HG03095 (cell line): ENCODE data around the gene CFP.

ENCODE experiments used
- ATAC-seq: cut with Tn5 transposase; IDR thresholded peaks from one replicate; pipeline ENCODE4 v1.9.1; 2021; ENCODE audit warnings: moderate library complexity; ENCODE audit not compliant: unreplicated experiment

CFP gene

DNA sequence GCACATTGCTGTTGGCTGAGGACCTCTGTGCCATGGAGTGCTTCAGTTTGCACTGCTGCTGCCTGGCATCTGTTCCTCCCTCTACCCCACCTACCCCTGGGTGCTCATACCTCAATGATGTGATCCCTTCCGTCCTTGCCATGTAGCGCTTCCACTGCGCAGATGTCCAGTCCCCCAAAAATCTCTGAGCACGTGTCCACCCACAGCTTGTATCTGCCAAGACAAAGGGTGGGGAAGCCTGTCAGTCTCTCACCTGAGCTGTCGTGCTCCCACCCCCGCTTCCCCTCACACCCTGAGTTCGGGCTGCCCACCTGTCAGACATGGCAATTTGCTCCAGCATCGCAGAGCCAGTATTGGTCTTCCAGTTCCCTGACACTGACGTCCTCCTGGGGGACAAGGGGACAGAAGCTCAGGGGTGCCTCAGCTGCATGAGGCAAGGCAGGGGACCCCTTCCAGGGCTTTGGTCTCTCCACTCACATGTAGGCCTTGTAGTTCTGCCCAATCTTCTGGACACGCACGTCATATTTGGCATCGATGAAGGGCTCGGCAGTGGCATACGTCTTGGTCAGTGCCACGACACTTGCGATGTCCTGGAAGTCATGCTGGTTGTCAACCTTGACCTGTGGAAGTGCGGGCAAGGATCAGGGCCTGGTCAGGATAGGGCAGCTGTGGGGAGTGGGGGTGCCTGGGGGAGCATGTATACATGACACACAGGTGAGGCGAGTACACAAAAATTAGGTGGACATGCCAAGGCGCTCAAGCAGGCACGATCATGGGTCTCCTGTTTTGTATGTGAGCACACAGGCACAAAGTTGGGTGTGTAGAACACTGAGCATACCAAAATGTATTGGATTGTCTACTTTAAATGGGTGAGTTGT lies 53.5 kb downstream of the CFP start:
- no peak for ATAC-seq

DNA sequence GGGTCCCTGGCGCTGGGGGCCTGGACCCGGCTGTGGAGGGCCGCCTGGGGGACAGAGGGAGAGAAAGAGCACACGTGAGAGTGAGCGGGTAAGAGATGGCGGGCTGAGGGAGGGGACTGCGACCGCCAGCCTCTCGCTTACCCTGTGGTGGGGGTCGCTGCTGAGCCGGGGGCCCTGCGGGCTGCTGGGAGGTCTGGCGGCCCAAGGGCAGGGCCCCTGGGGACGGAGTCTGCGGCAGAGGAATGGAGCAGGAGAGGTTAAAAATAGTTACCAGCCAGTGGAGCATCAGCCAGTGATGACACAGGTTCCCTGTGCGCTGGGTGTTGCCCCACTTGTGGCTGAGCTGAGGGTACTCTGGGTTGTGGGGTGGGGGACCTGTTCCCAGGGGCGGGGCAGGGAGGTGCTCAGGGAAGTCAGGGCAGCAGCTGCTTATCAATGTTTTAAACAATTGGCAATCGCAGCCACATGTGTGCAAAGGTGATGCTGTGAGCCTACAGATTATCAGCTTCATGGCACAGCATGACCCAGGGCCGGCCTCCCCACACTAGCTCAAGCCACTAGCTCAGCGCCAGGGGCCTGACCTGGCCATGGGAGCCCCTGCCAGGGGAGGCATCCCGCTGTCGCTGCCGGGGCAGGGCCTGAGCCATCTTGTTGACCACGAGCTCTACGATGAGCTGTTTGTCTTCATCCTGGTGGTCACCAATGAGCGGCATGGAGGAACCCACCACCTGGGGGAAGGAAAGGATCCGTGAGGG lies 55.0 kb downstream of the CFP start:
- ATAC-seq: no peak

GRCh38 chrX:47574076-47574546 lies 55.6 kb downstream of the CFP start:
- ATAC-seq: no peak

DNA sequence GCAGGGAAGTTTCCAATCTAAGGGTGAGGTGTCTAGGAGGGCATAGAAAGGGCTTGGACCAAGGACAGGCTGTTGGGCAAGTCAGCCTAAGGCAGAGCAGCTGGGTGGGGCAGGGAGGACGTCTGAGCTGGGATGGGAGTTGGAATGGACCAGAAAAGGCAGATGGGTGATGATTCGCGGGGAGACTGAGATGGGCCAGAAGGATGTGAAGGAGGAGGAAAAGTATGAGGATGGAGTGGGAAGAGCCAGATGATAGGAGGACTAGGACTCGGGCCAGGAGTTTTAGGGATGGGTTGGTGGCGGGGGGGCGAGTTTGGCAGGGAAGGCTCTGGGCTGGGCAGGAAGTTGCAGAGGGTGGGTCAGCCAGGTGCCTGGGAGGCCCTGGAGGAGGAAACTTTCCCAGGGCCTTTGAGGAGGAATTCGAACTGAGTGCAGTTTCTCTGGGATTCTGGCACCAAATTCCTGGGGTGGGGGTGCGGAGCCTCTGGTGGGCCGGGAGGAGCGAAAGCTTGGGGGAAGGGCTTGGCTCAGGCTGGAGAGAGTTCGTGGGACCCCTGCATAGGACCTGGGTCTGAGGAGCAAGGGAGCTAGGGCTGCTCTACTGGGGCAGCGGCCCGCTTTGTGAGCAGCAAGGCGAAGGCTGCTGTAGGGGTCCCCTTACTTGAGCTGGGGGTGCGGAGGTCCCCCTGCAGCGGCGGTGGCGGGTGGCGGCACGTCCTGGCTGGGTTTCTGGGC lies 56.2 kb downstream of the CFP start:
- ATAC-seq: no peak
